SK-N-SH (cell line): ENCODE data around the gene CNTROB. TPM values are rescaled to one million over a fixed set of nuclear protein-coding genes. Genes with fewer than 3 reads are reported as not detected.
A peak's percentile ranks its signal among the peaks of the same experiment; 100 is the strongest.

ENCODE experiments used
- CTCF ChIA-PET: fragments of 300-600, 350-600 bp; formaldehyde crosslinking; extraction: SDS; loops from one replicate; lab custom pipeline; 2021; lab: Yijun Ruan, JAX
- POLR2A ChIA-PET: fragments of 350-600 bp; sonication (Branson Sonifier 250); formaldehyde crosslinking; extraction: SDS; loops from one replicate; lab custom pipeline; 2020; ENCODE audit warnings: antibody characterized with exemption, inconsistent platforms; lab: Yijun Ruan, JAX
- DNase-seq: peaks from one replicate; pipeline ENCODE4 v3.0.0; 2012
- H2AFZ ChIP-seq: fragments of 200-600 bp; sonication (generic); 2 replicates; pipeline ENCODE4 v1.8.1; 2016; ENCODE audit warnings: antibody characterized with exemption, mild to moderate bottlenecking, low read depth
- H3F3A ChIP-seq: fragments of 200-600 bp; sonication (generic); replicated peaks from 2 replicates; pipeline ENCODE3; 2016; ENCODE audit warnings: antibody characterized with exemption, mild to moderate bottlenecking; ENCODE audit not compliant: insufficient read depth
- H3K27ac ChIP-seq, 2 experiments: fragments of 200-500 bp in 1 of 2; fragments of 200-600 bp in 1 of 2; sonication (Bioruptor generic) in 1 of 2; sonication (generic), shearing (Covaris generic) in 1 of 2; 2 replicates each; pipeline versions ENCODE4 v1.5.1 to v1.6.1; 2014 to 2016; ENCODE audit warnings: low read depth in 2 of 2, inconsistent platforms in 1 of 2, low read length in 1 of 2, mild to moderate bottlenecking in 1 of 2, mixed read lengths in 1 of 2
- H3K27me3 ChIP-seq: fragments of 200-600 bp; sonication (generic), shearing (Covaris generic); 2 replicates; pipeline ENCODE4 v1.6.1; 2016; ENCODE audit warnings: mixed run types; ENCODE audit not compliant: insufficient read depth
- H3K36me3 ChIP-seq, 2 experiments: fragments of 200-500 bp in 1 of 2; fragments of 200-600 bp in 1 of 2; sonication (Bioruptor generic) in 1 of 2; sonication (generic) in 1 of 2; replicated peaks in 1 of 2; 2 replicates each; pipeline versions ENCODE3 to v1.5.1; 2014 to 2016; ENCODE audit warnings: low read length in 1 of 2, mild to moderate bottlenecking in 1 of 2; ENCODE audit not compliant: insufficient read depth in 2 of 2, control insufficient read depth in 1 of 2
- H3K4me1 ChIP-seq, 2 experiments: fragments of 200-500 bp in 1 of 2; fragments of 200-600 bp in 1 of 2; sonication (Bioruptor generic) in 1 of 2; sonication (generic), shearing (Covaris generic) in 1 of 2; 2 replicates each; pipeline versions ENCODE4 v1.5.1 to v1.6.1; 2014 to 2016; ENCODE audit warnings: low read depth in 1 of 2, low read length in 1 of 2, mixed run types in 1 of 2; ENCODE audit not compliant: insufficient read depth in 2 of 2, control insufficient read depth in 1 of 2
- H3K4me2 ChIP-seq: fragments of 200-600 bp; sonication (generic), shearing (Covaris generic); 2 replicates; pipeline ENCODE4 v1.6.1; 2017; ENCODE audit warnings: mixed run types
- H3K4me3 ChIP-seq, 2 experiments: fragments of 200-500 bp in 1 of 2; fragments of 200-600 bp in 1 of 2; sonication (Bioruptor generic) in 1 of 2; sonication (generic), shearing (Covaris generic) in 1 of 2; 2 replicates each; pipeline versions ENCODE4 v1.5.1 to v1.8.1; 2014 to 2016; ENCODE audit warnings: low read depth in 2 of 2, inconsistent platforms in 1 of 2, low read length in 1 of 2, mild to moderate bottlenecking in 1 of 2, mixed read lengths in 1 of 2, moderate library complexity in 1 of 2
- H3K79me2 ChIP-seq: fragments of 200-600 bp; sonication (generic); 2 replicates; pipeline ENCODE4 v1.8.1; 2017; ENCODE audit warnings: mild to moderate bottlenecking; ENCODE audit not compliant: insufficient read depth
- H3K9ac ChIP-seq: fragments of 200-600 bp; sonication (generic); 2 replicates; pipeline ENCODE4 v1.6.1; 2017; ENCODE audit warnings: mixed run types
- H3K9me2 ChIP-seq: fragments of 200-600 bp; sonication (generic); 2 replicates; pipeline ENCODE4 v1.6.1; 2017; ENCODE audit warnings: mixed run types
- H3K9me3 ChIP-seq: fragments of 200-600 bp; sonication (generic); 2 replicates; pipeline ENCODE4 v1.6.1; 2017; ENCODE audit warnings: mixed run types, mild to moderate bottlenecking, moderate library complexity
- H4K20me1 ChIP-seq: fragments of 200-600 bp; sonication (generic); 2 replicates; pipeline ENCODE4 v1.6.1; 2017; ENCODE audit warnings: mild to moderate bottlenecking, mixed run types; ENCODE audit not compliant: insufficient read depth
- CHD2 ChIP-seq: fragments of 150-350 bp; IDR thresholded peaks from 2 replicates; pipeline ENCODE4 v1.6.1; 2018; ENCODE audit warnings: low read length; ENCODE audit not compliant: partially characterized antibody
- FOSL2 ChIP-seq: IDR thresholded peaks from 2 replicates; pipeline ENCODE4 v1.4.0; 2012; ENCODE audit warnings: low read depth, mild to moderate bottlenecking, moderate library complexity, borderline replicate concordance
- FOXM1 ChIP-seq: IDR thresholded peaks from 2 replicates; pipeline ENCODE4 v1.4.0; 2012; ENCODE audit warnings: low read depth, mild to moderate bottlenecking
- JUND ChIP-seq: IDR thresholded peaks from 2 replicates; pipeline ENCODE4 v1.4.0; 2012
- MXI1 ChIP-seq: IDR thresholded peaks from 2 replicates; pipeline ENCODE4 v1.6.1; 2012; ENCODE audit warnings: mild to moderate bottlenecking, low read depth, low read length, improper control_type of control experiment
- NFIC ChIP-seq: IDR thresholded peaks from 2 replicates; pipeline ENCODE4 v1.4.0; 2012; ENCODE audit warnings: borderline replicate concordance
- POLR2AphosphoS5 ChIP-seq: IDR thresholded peaks from 2 replicates; pipeline ENCODE4 v1.6.1; 2012; ENCODE audit warnings: low read depth, low read length
- TCF12 ChIP-seq: IDR thresholded peaks from 2 replicates; pipeline ENCODE4 v1.4.0; 2012
- TEAD4 ChIP-seq: IDR thresholded peaks from 2 replicates; pipeline ENCODE4 v1.4.0; 2012; ENCODE audit warnings: mild to moderate bottlenecking, borderline replicate concordance; ENCODE audit not compliant: insufficient read depth
- WGBS: methylation state at CpG from one replicate; pipeline ENCODE4 v1.1.6; 2017; ENCODE audit warnings: low lambda C conversion rate; 5-methylcytosine and 5-hydroxymethylcytosine counted together
- polyA plus RNA-seq, 3 experiments: library from polyadenylated mRNA; depleted of rRNA; stranded (reverse); fragments of >200 nt; gene quantifications; 2 replicates each; pipeline ENCODE4 v1.2.3, GENCODE V29; 2012
- TF ChIP-seq, protein P1 (sequence below): IDR thresholded peaks from 2 replicates; pipeline ENCODE4 v1.4.0; 2012; ENCODE audit warnings: low read depth

Gene CNTROB
- polyA plus RNA-seq, 1 of the 3 experiments (the other 2 are of a cell fraction), result 26.3 TPM

DNA sequence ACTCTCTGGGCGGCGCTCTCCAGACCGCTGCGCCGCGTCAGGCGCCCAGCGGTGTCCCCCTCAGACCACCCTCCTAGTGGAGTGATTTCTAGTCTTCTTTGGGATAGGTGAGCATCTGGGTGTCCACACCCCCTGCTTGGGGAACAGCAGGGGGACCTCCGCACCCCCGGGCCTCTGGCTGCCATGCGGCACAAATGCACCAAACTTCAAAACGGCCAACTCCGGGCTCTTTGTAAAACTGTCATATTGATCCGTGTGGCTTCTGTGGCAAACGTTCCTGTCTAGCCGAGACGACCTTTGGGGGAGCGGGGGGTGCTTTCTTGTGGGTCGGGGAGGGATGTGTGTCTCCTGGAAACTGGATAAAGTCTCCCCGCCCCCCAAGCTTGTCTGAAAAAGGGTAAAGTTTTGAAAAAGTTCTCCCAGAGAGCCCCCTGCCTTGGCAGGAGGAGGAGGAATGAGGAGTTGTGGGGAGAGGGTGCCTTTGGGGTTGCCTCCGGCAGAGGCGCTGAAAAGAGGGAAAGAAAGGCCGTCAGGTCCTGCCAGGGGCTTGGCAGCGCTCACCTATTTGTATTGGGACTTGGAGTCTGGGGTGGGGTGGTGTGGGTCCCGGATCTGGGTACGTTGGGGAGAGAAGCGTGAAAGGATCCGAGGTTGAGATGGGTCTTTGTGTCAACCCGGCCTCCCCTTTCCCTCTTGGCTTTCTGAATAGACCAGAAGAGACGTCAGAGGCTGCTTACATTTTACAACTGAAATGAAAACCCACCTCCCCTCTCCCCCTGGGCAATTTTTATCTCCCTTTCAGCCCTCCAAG, 45.6 kb upstream of the CNTROB start:
- Histone ChIP-seq H4K20me1 (peaks cover 3% of the 10 kb centered on the region; the same call in 1 of the 2 replicates), H3K4me3 (peak overlapping the region; percentile 76 to 78), H3K4me1 (peaks cover 37 to 57% of the 10 kb centered on the region in 2 experiments), H3K36me3 (peaks cover 10 to 15% of the 10 kb centered on the region in 2 experiments), H3K9me2 (no peaks in the 10 kb centered on the region), H3K79me2 (peaks cover 44% of the 10 kb centered on the region), H3K27ac (peak overlapping the region; percentile 96 to 100), H3K9ac (peak overlapping the region; percentile 77)
- POLR2A ChIA-PET, result interaction anchor here (0.7 to 1.7 kb wide), 6 partner anchors 9 to 51 kb away, joined by 3 to 5 read pairs (median 3); partner anchors contain the start of genes CNTROB, NAA38 and TRAPPC1
- CTCF ChIA-PET, result interaction anchor here (0.8 to 1.7 kb wide), 4 partner anchors 11 to 52 kb away, joined by 3 to 4 read pairs (median 3); no protein-coding TSS in a partner anchor
- DNase-seq, result peak; percentile 44
- TF ChIP-seq JUND (no peak), FOSL2 (no peak), FOXM1 (no peak), TEAD4 (no peak), NFIC (no peak)
- TF ChIP-seq, protein P1, sequence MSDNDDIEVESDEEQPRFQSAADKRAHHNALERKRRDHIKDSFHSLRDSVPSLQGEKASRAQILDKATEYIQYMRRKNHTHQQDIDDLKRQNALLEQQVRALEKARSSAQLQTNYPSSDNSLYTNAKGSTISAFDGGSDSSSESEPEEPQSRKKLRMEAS, result 0 out of 2 replicates have a peak, but pooled peaks have one; percentile 2
- TF ChIP-seq, all 33 proteins: peak for 1
- 2% methylated on average over 28 of the region's 30 CpGs for WGBS
- Histone ChIP-seq H2AFZ (peak overlapping the region; percentile 27; the same call in 1 of the 2 replicates), H3K9me3 (no peaks in the 10 kb centered on the region), H3K4me2 (peak overlapping the region; percentile 99), H3F3A (peaks cover 29% of the 10 kb centered on the region), H3K27me3 (no peaks in the 10 kb centered on the region)

GRCh38 chr17:7887038-7887481, 44.9 kb upstream of the CNTROB start:
- no peak for DNase-seq
- no peaks in the 10 kb centered on the region for H3K9me3 ChIP-seq
- H3K9ac ChIP-seq, result peak overlapping the region; percentile 77
- peaks cover 3% of the 10 kb centered on the region; the same call in 1 of the 2 replicates for H4K20me1 ChIP-seq
- peaks cover 37 to 53% of the 10 kb centered on the region in 2 experiments for H3K4me1 ChIP-seq
- no peaks in the 10 kb centered on the region for H3K9me2 ChIP-seq
- H3F3A ChIP-seq, result peaks cover 29% of the 10 kb centered on the region
- H3K79me2 ChIP-seq, result peaks cover 44% of the 10 kb centered on the region
- H3K27ac ChIP-seq, result peak overlapping the region; percentile 96 to 100
- 2% methylated on average over 8 of the region's 8 CpGs for WGBS
- H3K27me3 ChIP-seq, result no peaks in the 10 kb centered on the region
- peaks cover 13 to 21% of the 10 kb centered on the region in 2 experiments for H3K36me3 ChIP-seq
- peak overlapping the region; percentile 27; the same call in 1 of the 2 replicates for H2AFZ ChIP-seq
- ChIA-PET POLR2A (no interaction called here), CTCF (interaction anchor here (1.2 to 1.7 kb wide), 2 partner anchors 11 to 52 kb away, joined by 3 to 4 read pairs; no protein-coding TSS in a partner anchor)
- TF ChIP-seq CHD2, result peak; percentile 90
- TF ChIP-seq POLR2AphosphoS5, result no peak
- peak; percentile 65 for TF ChIP-seq TCF12
- 0 out of 2 replicates have a peak, but pooled peaks have one; percentile 27 for TF ChIP-seq MXI1
- peak overlapping the region; percentile 76 to 78 for H3K4me3 ChIP-seq
- peak overlapping the region; percentile 99 for H3K4me2 ChIP-seq
